HL-60/S4 treated with phorbol 12-myristate 13-acetate at 8.2 ng/mL for 4 days and 3 days (cell line): ENCODE measurements around the gene KCNQ1.

Experiments used
- in situ Hi-C: fragments of 300-500 bp; cut with MboI; formaldehyde crosslinking; loops from 2 replicates; pipeline ENCODE4 v1.15.0; 2022; ENCODE audit warnings: low sequenced_read_pairs

KCNQ1 gene

GRCh38 chr11:2837651-2838050, 392.8 kb downstream of the KCNQ1 start:
- in situ Hi-C loops, result no loop called here

GRCh38 chr11:2838091-2838490, 393.3 kb downstream of the KCNQ1 start:
- in situ Hi-C loops, result no loop called here

DNA sequence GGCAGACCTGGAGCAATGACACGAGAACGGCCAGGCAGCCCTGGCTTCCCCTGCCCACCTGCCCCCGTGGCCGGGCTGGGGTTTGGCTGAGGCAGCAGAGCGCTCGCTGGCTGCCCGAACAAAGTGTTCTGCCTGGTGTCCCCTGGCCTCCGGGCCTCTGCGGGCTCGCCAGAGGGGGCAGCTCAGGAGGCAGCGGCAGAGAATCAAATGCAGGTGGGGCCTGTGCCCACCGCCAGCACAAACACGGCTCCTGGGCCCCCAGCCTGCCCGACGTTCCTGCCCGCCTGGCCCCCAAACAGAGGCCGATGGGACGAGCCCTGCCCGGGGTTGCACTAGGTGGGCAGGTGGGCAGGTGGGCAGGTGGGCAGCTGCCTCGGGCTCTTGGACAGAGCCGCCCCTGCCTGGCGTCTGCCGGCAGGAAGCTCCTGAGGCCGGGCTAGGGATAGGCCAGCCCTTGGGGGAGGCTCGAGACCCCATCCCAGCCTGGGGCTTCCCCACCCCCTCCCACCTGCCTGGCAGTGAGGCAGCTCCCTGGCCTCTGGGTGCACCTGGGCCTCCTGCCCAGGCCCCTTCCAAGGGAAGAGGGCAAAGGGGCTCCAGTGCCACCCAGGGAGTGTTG, 394.0 kb downstream of the KCNQ1 start:
- in situ Hi-C loops, result no loop called here

GRCh38 chr11:2839395-2839943, 394.7 kb downstream of the KCNQ1 start:
- in situ Hi-C loops, result no loop called here

DNA sequence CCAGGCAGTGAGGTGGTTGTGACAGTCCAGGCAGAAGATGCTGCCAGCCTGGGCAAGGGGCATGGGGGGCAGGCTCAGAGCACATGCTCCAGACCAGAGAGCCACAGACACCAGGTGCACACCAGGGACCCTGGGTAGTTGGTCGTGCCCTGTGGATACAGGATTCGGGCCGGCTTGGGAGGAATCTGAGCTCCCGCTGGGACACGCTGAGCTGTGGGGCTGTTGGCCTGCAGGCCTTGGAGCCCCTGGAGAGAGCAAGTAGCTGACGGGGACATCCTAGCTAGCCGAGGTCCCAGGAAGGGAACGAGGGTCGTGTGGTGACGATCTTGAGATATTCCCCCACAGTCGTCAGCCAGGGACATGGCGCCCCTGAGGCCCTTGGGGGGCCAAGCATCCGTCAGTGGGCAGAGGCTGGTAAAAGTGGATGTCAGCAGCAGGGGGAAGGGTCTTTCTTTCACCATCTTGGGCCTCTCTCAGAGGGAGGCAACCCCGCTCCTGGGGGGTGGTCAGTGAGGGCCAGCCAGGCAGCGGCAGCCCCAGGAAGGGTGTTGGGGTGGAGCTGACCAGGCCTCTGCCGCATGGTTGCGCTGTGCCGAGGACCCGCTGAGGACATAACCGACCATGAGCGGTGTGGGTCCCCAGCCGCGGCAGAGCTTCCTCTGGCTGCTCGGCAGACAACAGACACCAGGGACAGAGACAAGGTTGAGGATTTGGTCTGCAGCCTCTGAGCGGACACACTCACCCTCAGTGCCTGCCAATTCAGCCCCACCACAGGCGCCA, 396.8 kb downstream of the KCNQ1 start:
- in situ Hi-C loops, result no loop called here

GRCh38 chr11:2842876-2843275, 398.1 kb downstream of the KCNQ1 start:
- in situ Hi-C loops, result no loop called here

DNA sequence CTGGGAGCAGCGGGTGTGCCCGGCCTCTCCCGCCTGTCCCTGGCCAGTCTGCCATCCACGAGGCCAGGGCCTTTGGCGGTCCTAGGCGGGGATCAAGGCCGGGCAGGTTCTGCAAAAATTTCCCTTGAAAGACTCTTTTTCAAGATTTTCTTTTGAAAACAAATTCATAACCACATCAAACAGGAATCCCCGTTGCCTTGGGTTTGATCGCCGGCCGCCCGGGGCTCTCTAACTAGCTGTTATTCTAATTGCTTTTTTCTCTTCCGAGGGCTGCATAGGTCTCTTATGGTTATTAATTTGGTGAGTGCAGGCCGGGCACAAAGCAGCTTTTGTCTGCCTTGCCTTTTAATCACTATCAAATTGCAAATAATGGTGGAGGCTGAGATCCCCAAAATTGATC, 398.7 kb downstream of the KCNQ1 start:
- in situ Hi-C loops, result no loop called here

- in situ Hi-C loops, result no loop called here
Measured at GRCh38 chr11:2844116-2844842, 399.5 kb downstream of the KCNQ1 start.

- in situ Hi-C loops, result no loop called here
Measured at GRCh38 chr11:2844996-2845395, 400.2 kb downstream of the KCNQ1 start.

GRCh38 chr11:2846056-2846455, 401.2 kb downstream of the KCNQ1 start:
- in situ Hi-C loops, result no loop called here

DNA sequence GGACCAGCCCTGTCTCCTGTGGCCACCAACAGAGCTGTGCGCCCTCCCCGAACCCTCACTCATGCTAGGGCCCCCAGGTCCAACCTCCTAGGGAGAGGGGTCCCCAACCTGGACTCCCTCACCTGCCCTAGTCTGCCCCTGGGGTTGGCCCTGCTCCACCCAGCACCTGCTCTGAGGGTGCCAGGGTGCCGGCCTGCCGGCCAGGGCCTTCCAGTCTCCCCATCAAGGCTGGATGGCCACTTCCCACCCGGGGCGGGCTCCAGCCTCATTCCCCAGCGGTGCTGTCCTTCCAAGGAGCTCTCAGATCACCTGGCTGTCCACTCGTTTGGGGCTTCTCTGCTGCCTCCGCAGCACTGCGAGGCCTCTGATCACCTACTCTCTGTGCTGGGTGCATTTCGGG, 401.7 kb downstream of the KCNQ1 start:
- in situ Hi-C loops, result no loop called here

DNA sequence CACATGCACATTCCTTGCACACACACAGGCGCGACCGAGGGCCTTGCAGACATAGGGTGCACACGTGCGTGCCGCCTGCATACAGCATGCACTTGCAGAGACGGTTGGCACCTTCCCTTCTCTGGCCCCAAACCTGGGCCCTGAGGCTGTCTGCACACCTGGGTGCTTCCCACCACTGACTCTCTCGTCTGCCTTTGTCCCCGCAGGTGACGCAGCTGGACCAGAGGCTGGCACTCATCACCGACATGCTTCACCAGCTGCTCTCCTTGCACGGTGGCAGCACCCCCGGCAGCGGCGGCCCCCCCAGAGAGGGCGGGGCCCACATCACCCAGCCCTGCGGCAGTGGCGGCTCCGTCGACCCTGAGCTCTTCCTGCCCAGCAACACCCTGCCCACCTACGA, 402.8 kb downstream of the KCNQ1 start:
- in situ Hi-C loops, result no loop called here

GRCh38 chr11:2848497-2848896, 403.7 kb downstream of the KCNQ1 start:
- in situ Hi-C loops, result no loop called here

- in situ Hi-C loops, result no loop called here
Measured at GRCh38 chr11:2849994-2850770, 405.4 kb downstream of the KCNQ1 start.

GRCh38 chr11:2853401-2853800, 408.6 kb downstream of the KCNQ1 start:
- in situ Hi-C loops, result no loop called here

- in situ Hi-C loops, result no loop called here
Measured at GRCh38 chr11:2853997-2854560, 409.3 kb downstream of the KCNQ1 start.

DNA sequence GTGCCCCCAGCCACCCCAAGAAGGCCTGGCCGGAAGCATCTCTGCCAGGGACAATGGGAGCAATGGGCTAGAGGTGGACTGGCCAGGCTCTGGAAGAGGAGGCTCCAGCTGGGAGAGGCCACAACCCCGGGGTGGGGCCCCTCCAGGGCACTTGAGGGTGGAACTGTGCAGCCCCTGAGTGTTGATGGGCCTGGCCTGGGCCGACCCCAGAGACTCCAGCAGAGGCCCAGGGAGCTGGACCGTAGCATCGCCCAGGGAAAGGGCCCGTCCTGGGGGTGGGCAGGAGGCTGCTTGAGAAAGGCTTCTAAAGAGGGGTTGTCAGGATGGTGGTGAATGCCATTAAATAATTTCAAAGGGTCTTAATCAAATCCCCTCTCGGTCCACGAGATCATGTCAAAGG, 410.4 kb downstream of the KCNQ1 start:
- in situ Hi-C loops, result no loop called here

DNA sequence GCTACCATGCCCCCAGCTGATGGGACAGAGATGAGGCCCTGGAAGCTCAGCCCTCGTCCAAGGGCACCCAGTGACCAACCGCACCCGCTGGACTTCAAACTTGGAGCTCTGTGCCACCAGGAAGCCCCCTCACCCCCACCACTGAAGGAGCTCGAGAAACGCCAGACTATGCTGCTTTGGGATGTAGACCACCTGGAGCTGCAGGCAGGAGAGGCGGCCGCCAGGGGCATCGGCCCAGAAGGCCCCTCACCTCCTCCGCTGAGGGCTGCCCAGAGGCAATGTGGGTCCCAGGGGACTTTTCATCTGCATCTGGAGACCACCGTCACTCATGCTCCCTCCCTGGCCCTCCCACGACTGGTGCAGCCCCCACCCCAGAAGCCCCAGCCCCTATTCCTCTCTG, 412.5 kb downstream of the KCNQ1 start:
- in situ Hi-C loops, result no loop called here

DNA sequence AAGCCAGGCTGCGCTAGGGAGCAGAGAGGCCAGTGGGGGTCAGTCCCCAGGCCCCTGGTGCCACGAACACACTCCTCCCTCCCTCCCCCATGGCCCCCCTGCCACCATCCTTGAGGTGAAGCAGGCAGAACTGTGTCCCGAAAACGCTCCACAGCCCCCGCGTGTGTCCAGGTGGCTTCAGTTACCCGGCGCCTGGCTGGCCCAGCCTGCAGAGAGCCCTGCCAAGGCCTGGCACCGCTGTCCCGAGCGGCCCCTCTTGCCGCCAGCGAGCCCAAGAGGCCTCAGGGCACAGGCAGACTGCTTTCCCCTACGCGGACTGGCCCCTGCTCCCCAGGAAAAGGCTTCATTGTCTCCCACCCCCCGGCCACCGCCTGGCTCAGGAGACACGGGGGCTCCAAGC, 413.1 kb downstream of the KCNQ1 start:
- in situ Hi-C loops, result no loop called here

- in situ Hi-C loops, result no loop called here
Measured at GRCh38 chr11:2858995-2859698, 414.3 kb downstream of the KCNQ1 start.
